HT-29 (cell line): ENCODE results near the gene C16orf86. TPM values are rescaled to one million over a fixed set of nuclear protein-coding genes. Genes with fewer than 3 reads are reported as not detected.
"Not testable (repeated sequence)": the region's sequence is repeated elsewhere in the genome, so short reads cannot be mapped to it uniquely, and the experiment has no call there.

Experiments
- DNase-seq: peaks from one replicate; pipeline ENCODE4 v3.0.0-alpha.2; 2015; ENCODE audit warnings: low spot score
- total RNA-seq: library from RNA; depleted of rRNA; stranded (reverse); fragments of >200 nt; shearing (Covaris generic); gene quantifications from 2 replicates; pipeline ENCODE4 v1.2.3, GENCODE V29; 2014; rRNA removed

The C16orf86 gene
- total RNA-seq, 1 experiment from 2014 or later, result 0.38 TPM

GRCh38 chr16:67693517-67694285 is 27.1 kb downstream of the C16orf86 start:
- DNase-seq, result not testable (repeated sequence)

- no peak for DNase-seq
Measured at GRCh38 chr16:67694611-67695010, 28.0 kb downstream of the C16orf86 start.

- no peak for DNase-seq
Measured at GRCh38 chr16:67697422-67698185, 31.0 kb downstream of the C16orf86 start.

GRCh38 chr16:67699265-67699664 is 32.7 kb downstream of the C16orf86 start:
- DNase-seq, result no peak

- DNase-seq, result no peak
Measured at GRCh38 chr16:67701420-67701819, 34.8 kb downstream of the C16orf86 start.

GRCh38 chr16:67702130-67702529 is 35.5 kb downstream of the C16orf86 start:
- no peak for DNase-seq

GRCh38 chr16:67703626-67704025 is 37.0 kb downstream of the C16orf86 start:
- no peak for DNase-seq

- no peak for DNase-seq
Measured at GRCh38 chr16:67704110-67704509, 37.5 kb downstream of the C16orf86 start.

GRCh38 chr16:67707210-67707609 is 40.6 kb downstream of the C16orf86 start:
- DNase-seq, result no peak

- no peak for DNase-seq
Measured at GRCh38 chr16:67707790-67708189, 41.2 kb downstream of the C16orf86 start.

GRCh38 chr16:67708368-67708771 is 41.8 kb downstream of the C16orf86 start:
- no peak for DNase-seq

- DNase-seq, result no peak
Measured at GRCh38 chr16:67709050-67709449, 42.4 kb downstream of the C16orf86 start.

GRCh38 chr16:67710607-67711006 is 44.0 kb downstream of the C16orf86 start:
- no peak for DNase-seq

- no peak for DNase-seq
Measured at GRCh38 chr16:67713647-67714273, 47.1 kb downstream of the C16orf86 start.

- DNase-seq, result no peak
Measured at GRCh38 chr16:67714522-67714921, 47.9 kb downstream of the C16orf86 start.

- DNase-seq, result no peak
Measured at GRCh38 chr16:67716097-67716496, 49.5 kb downstream of the C16orf86 start.

Other genes starting within 250 kb of the C16orf86 start
- gene HSD11B2, start 235.7 kb upstream of the C16orf86 start, total RNA-seq, result 18.3 and 23.2 TPM in 2 replicates
- gene ATP6V0D1, start 185.7 kb upstream of the C16orf86 start, total RNA-seq, result 97.6 and 99.5 TPM in 2 replicates
- gene AGRP, start 183.3 kb upstream of the C16orf86 start, total RNA-seq, result not detected in 2 replicates
- gene RIPOR1, start 138.0 kb upstream of the C16orf86 start, total RNA-seq, result 22.8 and 23.8 TPM in 2 replicates
- 28.3 and 36.4 TPM in 2 replicates for gene CTCF, start 104.3 kb upstream of the C16orf86 start, total RNA-seq
- 0.81 and 2.7 TPM in 2 replicates for gene CARMIL2, start 21.7 kb upstream of the C16orf86 start, total RNA-seq
- 79.6 and 82.2 TPM in 2 replicates for gene ACD, start 6.6 kb upstream of the C16orf86 start, total RNA-seq
- 24.9 and 38.1 TPM in 2 replicates for gene PARD6A, start 5.9 kb upstream of the C16orf86 start, total RNA-seq
- gene ENKD1, start 64 bp upstream of the C16orf86 start, total RNA-seq, result 52.6 and 58.8 TPM in 2 replicates
- gene GFOD2, start 52.5 kb downstream of the C16orf86 start, total RNA-seq, result 16.8 and 19.7 TPM in 2 replicates
- 6.7 and 8.3 TPM in 2 replicates for gene RANBP10, start 139.7 kb downstream of the C16orf86 start, total RNA-seq
- 1.1 TPM in 1 of 2 replicates, not detected in the other for gene TSNAXIP1, start 140.1 kb downstream of the C16orf86 start, total RNA-seq
- 66.3 and 80.9 TPM in 2 replicates for gene THAP11, start 175.5 kb downstream of the C16orf86 start, total RNA-seq
- gene NUTF2, start 180.1 kb downstream of the C16orf86 start, total RNA-seq, result 158 and 183 TPM in 2 replicates
- gene CENPT, start 180.9 kb downstream of the C16orf86 start, total RNA-seq, result 42.8 and 43.2 TPM in 2 replicates
- 107 and 121 TPM in 2 replicates for gene EDC4, start 206.2 kb downstream of the C16orf86 start, total RNA-seq
- 0.64 and 2.5 TPM in 2 replicates for gene NRN1L, start 218.1 kb downstream of the C16orf86 start, total RNA-seq
- 11.5 and 15.1 TPM in 2 replicates for gene PSKH1, start 226.4 kb downstream of the C16orf86 start, total RNA-seq